ENCODE data around the gene ERBB4.

DNA sequence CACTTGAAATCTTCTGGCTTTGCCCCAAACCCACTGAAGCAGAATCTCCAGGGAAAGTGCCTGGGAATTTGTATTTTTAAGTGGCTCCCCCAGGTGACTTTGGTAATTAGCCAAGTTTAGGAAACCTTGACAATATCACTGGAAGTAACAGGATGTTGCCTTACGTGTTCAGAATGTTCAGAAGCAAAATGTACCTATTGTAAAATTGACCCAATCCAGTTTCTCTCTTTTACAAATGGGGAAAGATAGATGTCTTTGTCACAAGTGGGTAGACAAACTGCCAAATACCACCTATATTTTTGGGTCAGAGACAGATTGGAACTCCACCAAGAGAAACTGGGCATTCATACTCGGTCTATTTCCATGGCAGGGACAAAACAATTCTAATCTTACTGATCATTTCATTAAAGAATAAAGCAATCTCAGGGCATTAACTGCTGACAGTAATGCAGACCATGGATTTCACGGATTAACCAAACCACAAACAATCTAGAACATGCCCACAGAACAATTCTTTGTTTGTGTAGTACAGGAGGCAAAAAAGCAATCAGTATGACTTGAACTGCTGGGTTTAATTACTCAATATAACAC is 255.8 kb downstream of the ERBB4 start:
- TF ChIP-seq, protein P1, sequence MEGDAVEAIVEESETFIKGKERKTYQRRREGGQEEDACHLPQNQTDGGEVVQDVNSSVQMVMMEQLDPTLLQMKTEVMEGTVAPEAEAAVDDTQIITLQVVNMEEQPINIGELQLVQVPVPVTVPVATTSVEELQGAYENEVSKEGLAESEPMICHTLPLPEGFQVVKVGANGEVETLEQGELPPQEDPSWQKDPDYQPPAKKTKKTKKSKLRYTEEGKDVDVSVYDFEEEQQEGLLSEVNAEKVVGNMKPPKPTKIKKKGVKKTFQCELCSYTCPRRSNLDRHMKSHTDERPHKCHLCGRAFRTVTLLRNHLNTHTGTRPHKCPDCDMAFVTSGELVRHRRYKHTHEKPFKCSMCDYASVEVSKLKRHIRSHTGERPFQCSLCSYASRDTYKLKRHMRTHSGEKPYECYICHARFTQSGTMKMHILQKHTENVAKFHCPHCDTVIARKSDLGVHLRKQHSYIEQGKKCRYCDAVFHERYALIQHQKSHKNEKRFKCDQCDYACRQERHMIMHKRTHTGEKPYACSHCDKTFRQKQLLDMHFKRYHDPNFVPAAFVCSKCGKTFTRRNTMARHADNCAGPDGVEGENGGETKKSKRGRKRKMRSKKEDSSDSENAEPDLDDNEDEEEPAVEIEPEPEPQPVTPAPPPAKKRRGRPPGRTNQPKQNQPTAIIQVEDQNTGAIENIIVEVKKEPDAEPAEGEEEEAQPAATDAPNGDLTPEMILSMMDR (IDR thresholded peaks at IDR 0.05) = no peak
- TF ChIP-seq POLR2AphosphoS5 (IDR thresholded peaks at IDR 0.05) (no peak), POLR2A (IDR thresholded peaks at IDR 0.05) (no peak)

All from prostate gland (tissue), 2 donors.